Upper lobe of left lung (tissue), 6 donors: ENCODE results near the gene VWA5B2. TPM values are rescaled to one million over a fixed set of nuclear protein-coding genes. Genes with fewer than 3 reads are reported as not detected.

ENCODE experiments used
- ATAC-seq, 2 donors: fragments of 200-7000 bp; cut with Tn5 transposase; one replicate each; pipeline ENCODE4 v1.9.1; 2022; ENCODE audit warnings: mild to moderate bottlenecking in 2 of 2, moderate library complexity in 2 of 2; ENCODE audit not compliant: low FRiP score in 2 of 2
- DNase-seq, 2 donors: peaks; one replicate each; pipeline ENCODE4 v3.0.0-alpha.2; 2019 to 2020
- H3K27ac ChIP-seq, 4 donors: fragments of 200-600 bp; sonication (generic); one replicate each; pipeline ENCODE4 v1.5.1; 2016 to 2019
- H3K27me3 ChIP-seq, 4 donors: fragments of 200-600 bp; sonication (generic); one replicate each; pipeline ENCODE4 v1.5.1; 2017 to 2019
- H3K36me3 ChIP-seq, 4 donors: fragments of 200-600 bp; sonication (generic); one replicate each; pipeline ENCODE4 v1.5.1; 2016 to 2019
- H3K4me1 ChIP-seq, 4 donors: fragments of 200-600 bp; sonication (generic); one replicate each; pipeline ENCODE4 v1.5.1; 2018 to 2019
- H3K4me3 ChIP-seq, 4 donors: fragments of 200-600 bp; sonication (generic); one replicate each; pipeline ENCODE4 v1.5.1; 2017 to 2019; ENCODE audit warnings: mild to moderate bottlenecking in 2 of 4, moderate library complexity in 1 of 4
- H3K9me3 ChIP-seq, 4 donors: fragments of 200-600 bp; sonication (generic); one replicate each; pipeline ENCODE4 v1.5.1; 2018 to 2019
- CTCF ChIP-seq, 6 experiments: fragments of 450-650 bp in 4 of 6; fragments of 200-600 bp in 2 of 6; sonication (generic) in 2 of 6; IDR thresholded peaks; one replicate each; pipeline ENCODE4 v1.5.1; 2016 to 2019; ENCODE audit warnings: antibody characterized with exemption in 6 of 6
- EP300 ChIP-seq, 4 donors: sonication (generic); formaldehyde crosslinking; IDR thresholded peaks; one replicate each; pipeline ENCODE4 v1.5.1; 2017; ENCODE audit warnings: antibody characterized with exemption in 4 of 4, control low read depth in 2 of 4
- POLR2A ChIP-seq, 4 donors: fragments of 450-650 bp; IDR thresholded peaks; one replicate each; pipeline ENCODE4 v1.5.1; 2016 to 2017; ENCODE audit warnings: antibody characterized with exemption in 4 of 4, mild to moderate bottlenecking in 2 of 4
- POLR2AphosphoS5 ChIP-seq, 2 donors: sonication (generic); formaldehyde crosslinking; IDR thresholded peaks; one replicate each; pipeline ENCODE4 v1.5.1; 2017; ENCODE audit warnings: antibody characterized with exemption in 2 of 2
- WGBS, 2 donors: methylation state at CpG; one replicate each; pipeline ENCODE4 v1.1.5; 2017 to 2018; 5-methylcytosine and 5-hydroxymethylcytosine counted together
- total RNA-seq, 6 donors: library from RNA; depleted of rRNA in 4 of 6; stranded (reverse); fragments of >200 nt in 4 of 6; gene quantifications; one replicate each; pipeline versions ENCODE4 v1.1.0 to v1.2.1, GENCODE V29; 2016 to 2021
- donor health status: DM: no; HTN: no; CAD: no; lungs with moderate emphysema.
- donor health status: DM: no; HTN: yes; CAD: no; lungs with severe emphysema.

The VWA5B2 gene
- total RNA-seq, 6 donors from 2014 or later = 0.17 to 1.2 (median 0.51) TPM; not detected in 1

GRCh38 chr3:184228376-184229137 is 828 bp upstream of the VWA5B2 start:
- H3K27me3 ChIP-seq = peaks cover 2 to 38% (median 27%) of the 10 kb centered on the region in 4 donors

DNA sequence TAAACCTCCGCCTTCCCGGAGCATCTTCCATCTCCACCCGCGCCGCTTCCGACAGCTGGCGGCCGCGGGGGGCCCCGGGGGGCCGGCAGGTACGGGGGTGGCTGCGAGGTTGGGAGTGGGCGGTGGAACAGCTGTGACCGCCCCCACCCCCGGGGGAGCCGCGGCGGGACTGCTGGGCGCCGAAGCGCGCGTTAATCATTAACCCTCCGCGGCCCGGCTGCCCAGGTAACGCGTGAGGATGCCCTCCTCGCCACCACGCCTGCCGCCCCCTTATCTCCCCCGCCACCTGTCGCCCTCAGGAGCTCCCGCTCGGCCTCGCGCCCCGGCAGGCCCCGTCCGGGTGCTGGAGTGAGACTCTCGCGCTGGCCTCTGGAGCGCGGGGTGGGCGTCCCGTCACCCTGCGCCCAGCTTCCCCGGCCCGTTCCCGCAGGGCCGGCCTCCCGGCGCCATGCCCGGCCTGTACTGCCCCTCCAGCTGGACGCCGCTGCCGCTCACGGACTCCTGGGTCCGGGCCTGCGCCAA is 757 bp downstream of the VWA5B2 start:
- Histone ChIP-seq H3K27me3 (peaks cover 2 to 38% (median 27%) of the 10 kb centered on the region in 4 donors), H3K4me3 (peak overlapping the region in 3 of 4 donors; percentile 37 to 61 (median 46)), H3K27ac (no peak overlapping the region), H3K36me3 (no peaks in the 10 kb centered on the region), H3K9me3 (no peaks in the 10 kb centered on the region), H3K4me1 (peaks cover 22 to 24% (median 22%) of the 10 kb centered on the region in 4 donors)
- peak in 1 of 2 donors; percentile 84 for DNase-seq
- 0% methylated on average over 11 to 14 of the region's 61 CpGs for WGBS, 2 donors
- no peak for ATAC-seq
- no peak for TF ChIP-seq POLR2AphosphoS5 (IDR thresholded peaks at IDR 0.05)

More at GRCh38 chr3:184228376-184229137, 828 bp upstream of the VWA5B2 start:
- no peaks in the 10 kb centered on the region for H3K9me3 ChIP-seq
- no peaks in the 10 kb centered on the region for H3K36me3 ChIP-seq
- no peak for ATAC-seq
- peaks cover 22 to 24% (median 22%) of the 10 kb centered on the region in 4 donors for H3K4me1 ChIP-seq
- DNase-seq = no peak
- H3K4me3 ChIP-seq = peak overlapping the region in 3 of 4 donors; percentile 37 to 61 (median 46)
- no peak for TF ChIP-seq POLR2AphosphoS5 (IDR thresholded peaks at IDR 0.05)
- TF ChIP-seq CTCF (IDR thresholded peaks at IDR 0.05) = no peak
- no peak for TF ChIP-seq POLR2A (IDR thresholded peaks at IDR 0.05)
- no peak for TF ChIP-seq EP300 (IDR thresholded peaks at IDR 0.05)
- 38 to 39% methylated on average over 10 of the region's 12 CpGs for WGBS, 2 donors
- no peak overlapping the region for H3K27ac ChIP-seq

GRCh38 chr3:184230603-184231528 is 1.5 kb downstream of the VWA5B2 start:
- Histone ChIP-seq H3K36me3 (no peaks in the 10 kb centered on the region), H3K27me3 (peaks cover 2 to 38% (median 27%) of the 10 kb centered on the region in 4 donors), H3K4me3 (peak overlapping the region in 3 of 4 donors; percentile 37 to 61 (median 46)), H3K9me3 (no peaks in the 10 kb centered on the region), H3K4me1 (peaks cover 22 to 24% (median 22%) of the 10 kb centered on the region in 4 donors), H3K27ac (no peak overlapping the region)
- ATAC-seq (no peak), DNase-seq (peak in 1 of 2 donors; percentile 84)
- TF ChIP-seq EP300 (IDR thresholded peaks at IDR 0.05) (no peak), POLR2AphosphoS5 (IDR thresholded peaks at IDR 0.05) (no peak), CTCF (IDR thresholded peaks at IDR 0.05) (no peak), POLR2A (IDR thresholded peaks at IDR 0.05) (no peak)
- 28 to 31% methylated on average over 14 to 16 of the region's 79 CpGs for WGBS, 2 donors

DNA sequence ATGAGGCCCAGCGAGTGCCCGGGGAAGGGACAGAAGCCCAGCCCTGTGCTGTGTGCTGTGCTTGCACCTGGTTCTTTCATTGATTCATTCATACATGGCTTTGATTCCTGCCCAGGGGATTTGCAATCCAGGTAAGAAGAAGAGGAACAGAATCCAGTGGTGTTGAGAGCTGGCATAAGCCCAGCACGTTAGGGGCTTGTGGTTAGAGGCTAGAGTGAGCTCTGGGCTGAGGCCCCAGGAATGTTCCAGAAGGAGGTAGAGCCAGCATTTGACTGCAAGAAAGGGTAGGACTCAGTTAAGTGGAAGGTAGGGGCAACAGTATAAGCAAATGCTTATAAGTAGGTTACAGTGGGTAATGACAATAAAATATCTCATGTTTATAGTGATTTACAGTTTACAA is 2.3 kb downstream of the VWA5B2 start:
- Histone ChIP-seq H3K4me1 (peaks cover 22 to 24% (median 22%) of the 10 kb centered on the region in 4 donors), H3K36me3 (no peaks in the 10 kb centered on the region), H3K9me3 (no peaks in the 10 kb centered on the region), H3K27me3 (peaks cover 2 to 41% (median 27%) of the 10 kb centered on the region in 4 donors), H3K27ac (no peak overlapping the region), H3K4me3 (no peak overlapping the region)
- ATAC-seq (no peak), DNase-seq (no peak)
- TF ChIP-seq CTCF (IDR thresholded peaks at IDR 0.05) (no peak), POLR2A (IDR thresholded peaks at IDR 0.05) (no peak), EP300 (IDR thresholded peaks at IDR 0.05) (no peak), POLR2AphosphoS5 (IDR thresholded peaks at IDR 0.05) (no peak)
- 53 to 69% methylated on average over 3 of the region's 3 CpGs for WGBS, 2 donors
